ENCODE measurements around the gene TMOD1.

The TMOD1 gene

GRCh38 chr9:97518166-97518908 lies 16.9 kb downstream of the TMOD1 start:
- DNase-seq (ENCODE audit: low spot score) = no peak

GRCh38 chr9:97518909-97519307 lies 17.4 kb downstream of the TMOD1 start:
- no peak for DNase-seq (ENCODE audit: low spot score)

- DNase-seq (ENCODE audit: low spot score) = no peak
Measured at GRCh38 chr9:97519441-97519970, 18.0 kb downstream of the TMOD1 start.

- no peak for DNase-seq (ENCODE audit: low spot score)
Measured at GRCh38 chr9:97521576-97522333, 20.3 kb downstream of the TMOD1 start.

- DNase-seq (ENCODE audit: low spot score) = no peak
Measured at GRCh38 chr9:97524424-97524823, 23.0 kb downstream of the TMOD1 start.

GRCh38 chr9:97525451-97525850 lies 24.0 kb downstream of the TMOD1 start:
- no peak for DNase-seq (ENCODE audit: low spot score)

- no peak for DNase-seq (ENCODE audit: low spot score)
Measured at GRCh38 chr9:97526895-97527575, 25.6 kb downstream of the TMOD1 start.

GRCh38 chr9:97527626-97528528 lies 26.4 kb downstream of the TMOD1 start:
- DNase-seq (ENCODE audit: low spot score) = no peak

- DNase-seq (ENCODE audit: low spot score) = no peak
Measured at GRCh38 chr9:97528529-97529230, 27.2 kb downstream of the TMOD1 start.

- peak; percentile 59 for DNase-seq (ENCODE audit: low spot score)
Measured at GRCh38 chr9:97529363-97530076, 28.1 kb downstream of the TMOD1 start.

- DNase-seq (ENCODE audit: low spot score) = no peak
Measured at GRCh38 chr9:97531888-97532376, 30.5 kb downstream of the TMOD1 start.

- DNase-seq (ENCODE audit: low spot score) = no peak
Measured at GRCh38 chr9:97534185-97534584, 32.7 kb downstream of the TMOD1 start.

GRCh38 chr9:97534961-97535594 lies 33.6 kb downstream of the TMOD1 start:
- DNase-seq (ENCODE audit: low spot score) = no peak

GRCh38 chr9:97535771-97536170 lies 34.3 kb downstream of the TMOD1 start:
- no peak for DNase-seq (ENCODE audit: low spot score)

- DNase-seq (ENCODE audit: low spot score) = no peak
Measured at GRCh38 chr9:97536480-97536879, 35.0 kb downstream of the TMOD1 start.

GRCh38 chr9:97543561-97543960 lies 42.1 kb downstream of the TMOD1 start:
- no peak for DNase-seq (ENCODE audit: low spot score)

GRCh38 chr9:97545486-97545885 lies 44.0 kb downstream of the TMOD1 start:
- no peak for DNase-seq (ENCODE audit: low spot score)

GRCh38 chr9:97547098-97547829 lies 45.8 kb downstream of the TMOD1 start:
- no peak for DNase-seq (ENCODE audit: low spot score)

GRCh38 chr9:97548379-97548778 lies 46.9 kb downstream of the TMOD1 start:
- no peak for DNase-seq (ENCODE audit: low spot score)
